Activated naive CD4-positive, alpha-beta T cell treated with anti-CD3 and anti-CD28 coated beads, Interleukin-2, amount 10 ng/mL, durations not matched to agents 7 days and 5 days (primary cell): ENCODE data around the gene SEZ6.
A peak's percentile ranks its signal among the peaks of the same experiment; 100 is the strongest.
"Not testable (repeated sequence)": the region's sequence is repeated elsewhere in the genome, so short reads cannot be mapped to it uniquely, and the experiment has no call there.

Experiments
- CTCF ChIA-PET: fragments of 350-600 bp; sonication (Branson Sonifier 250); formaldehyde crosslinking; loops from one replicate; lab custom pipeline; 2021; ENCODE audit warnings: antibody characterized with exemption; lab: Charles Lee
- DNase-seq: peaks from one replicate; pipeline ENCODE4 v3.0.0-alpha.2; 2020
- H3K27ac Mint-ChIP-seq: one replicate; pipeline ENCODE4 v1.8.0; 2021; ENCODE audit warnings: mild to moderate bottlenecking, moderate library complexity, mixed read lengths
- H3K27me3 Mint-ChIP-seq: one replicate; pipeline ENCODE4 v1.8.0; 2021; ENCODE audit warnings: mild to moderate bottlenecking, mixed read lengths
- H3K36me3 Mint-ChIP-seq: one replicate; pipeline ENCODE4 v1.8.0; 2021; ENCODE audit warnings: mixed read lengths
- H3K4me1 Mint-ChIP-seq: one replicate; pipeline ENCODE4 v1.8.0; 2021; ENCODE audit warnings: mixed read lengths
- H3K4me3 Mint-ChIP-seq: one replicate; pipeline ENCODE4 v1.8.0; 2021; ENCODE audit warnings: mild to moderate bottlenecking, moderate library complexity, mixed read lengths
- H3K9me3 Mint-ChIP-seq: one replicate; pipeline ENCODE4 v1.8.0; 2021; ENCODE audit warnings: mixed read lengths

The SEZ6 gene

GRCh38 chr17:28934508-28934907, 71.3 kb downstream of the SEZ6 start:
- Mint-ChIP-seq H3K36me3 (peaks cover 39% of the 10 kb centered on the region), H3K4me1 (peaks cover 60% of the 10 kb centered on the region)
- DNase-seq, H3K27me3 Mint-ChIP-seq, CTCF ChIA-PET, H3K4me3 Mint-ChIP-seq, H3K27ac Mint-ChIP-seq, H3K9me3 Mint-ChIP-seq: not testable (repeated sequence)

DNA sequence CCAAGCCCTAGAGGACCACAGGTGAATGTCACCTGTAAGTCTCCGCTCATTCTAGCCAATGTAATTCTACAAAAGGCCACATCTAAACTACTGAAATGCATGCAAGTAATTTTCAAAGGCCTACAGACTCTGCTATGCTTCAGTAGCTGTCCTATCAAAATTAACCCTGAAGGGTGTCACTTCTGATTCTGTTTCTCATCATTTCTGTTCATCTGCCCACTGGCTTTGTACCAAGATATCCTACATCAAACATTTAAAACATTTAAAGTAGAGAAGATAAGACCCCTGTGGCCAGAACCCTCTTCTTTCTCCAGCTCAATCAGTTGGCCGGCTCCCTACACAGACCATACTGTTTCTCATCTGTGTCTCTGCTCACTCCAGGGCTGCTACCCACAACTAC, 76.0 kb downstream of the SEZ6 start:
- no peak for DNase-seq
- Mint-ChIP-seq H3K4me3 (no peak overlapping the region), H3K9me3 (peaks cover 4% of the 10 kb centered on the region), H3K27ac (peak overlapping the region; percentile 62), H3K27me3 (no peaks in the 10 kb centered on the region), H3K4me1 (peaks cover 56% of the 10 kb centered on the region), H3K36me3 (peaks cover 57% of the 10 kb centered on the region)
- CTCF ChIA-PET, result interaction anchor here (1.0 kb wide), 2 partner anchors 17 to 23 kb away, joined by 3 to 4 read pairs; no protein-coding TSS in a partner anchor

GRCh38 chr17:28928061-28928460, 77.8 kb downstream of the SEZ6 start:
- Mint-ChIP-seq H3K36me3 (peaks cover 63% of the 10 kb centered on the region), H3K4me3 (no peak overlapping the region), H3K4me1 (peaks cover 50% of the 10 kb centered on the region), H3K27ac (peak overlapping the region; percentile 60), H3K27me3 (no peaks in the 10 kb centered on the region), H3K9me3 (peaks cover 4% of the 10 kb centered on the region)
- CTCF ChIA-PET, result interaction anchor here (0.6 to 1.4 kb wide), 4 partner anchors 17 to 178 kb away, joined by 3 to 5 read pairs (median 3); no protein-coding TSS in a partner anchor
- peak; percentile 32 for DNase-seq

DNA sequence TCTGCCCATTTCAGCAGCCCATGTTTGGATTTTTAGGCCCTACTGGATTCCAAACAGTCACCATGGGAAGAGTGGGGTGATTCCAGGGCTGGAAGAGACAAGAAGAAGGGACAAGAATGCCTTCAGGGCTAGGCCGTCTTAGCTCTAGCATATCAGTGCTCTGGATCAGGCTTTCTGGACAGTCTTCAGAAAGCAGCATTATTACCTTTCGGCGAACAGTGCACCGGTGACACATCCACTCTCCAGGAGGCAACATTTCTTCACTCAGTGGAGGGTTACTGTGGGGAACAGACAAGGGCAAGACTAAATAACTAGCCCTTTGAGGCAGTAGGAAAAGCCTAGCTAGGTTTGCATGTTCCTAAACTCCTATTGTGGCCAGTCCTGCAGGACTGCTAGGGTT, 79.0 kb downstream of the SEZ6 start:
- H3K4me1 Mint-ChIP-seq, result peaks cover 52% of the 10 kb centered on the region
- DNase-seq, result no peak
- peaks cover 4% of the 10 kb centered on the region for H3K9me3 Mint-ChIP-seq
- CTCF ChIA-PET, result interaction anchor here (1.1 to 2.2 kb wide), 4 partner anchors 10 to 199 kb away, joined by 3 to 8 read pairs (median 6); no protein-coding TSS in a partner anchor
- H3K36me3 Mint-ChIP-seq, result peaks cover 71% of the 10 kb centered on the region
- H3K4me3 Mint-ChIP-seq, result no peak overlapping the region
- peak overlapping the region; percentile 96 for H3K27ac Mint-ChIP-seq
- no peaks in the 10 kb centered on the region for H3K27me3 Mint-ChIP-seq

GRCh38 chr17:28926366-28926765, 79.5 kb downstream of the SEZ6 start:
- H3K27me3 Mint-ChIP-seq, result no peaks in the 10 kb centered on the region
- peaks cover 4% of the 10 kb centered on the region for H3K9me3 Mint-ChIP-seq
- peak overlapping the region; percentile 13 for H3K4me3 Mint-ChIP-seq
- H3K27ac Mint-ChIP-seq, result peak overlapping the region; percentile 96
- peaks cover 52% of the 10 kb centered on the region for H3K4me1 Mint-ChIP-seq
- DNase-seq, result no peak
- CTCF ChIA-PET, result interaction anchor here (1.1 to 2.2 kb wide), 5 partner anchors 10 to 177 kb away, joined by 3 to 8 read pairs (median 6); no protein-coding TSS in a partner anchor
- H3K36me3 Mint-ChIP-seq, result peaks cover 75% of the 10 kb centered on the region

DNA sequence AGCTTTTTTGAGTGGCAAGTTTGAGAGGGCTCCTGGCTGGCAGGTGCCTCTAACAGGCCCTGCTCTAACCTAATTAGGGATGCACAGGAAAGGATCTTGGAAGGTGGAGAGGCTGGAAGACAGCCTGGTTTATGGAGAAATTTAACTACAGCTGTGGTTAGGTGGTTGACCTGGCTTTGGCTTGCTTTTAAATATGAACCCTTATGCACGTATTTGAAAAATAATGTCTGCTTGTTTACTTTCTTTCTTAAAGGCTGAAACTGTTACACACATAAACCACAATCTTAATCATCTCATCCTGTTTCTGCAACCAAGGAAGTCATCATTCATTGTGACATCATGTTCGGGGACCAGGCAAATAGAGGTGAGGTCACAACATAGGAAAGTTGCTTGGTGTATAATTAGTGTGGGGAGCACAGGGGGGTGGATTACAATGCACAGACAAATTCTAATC, 79.9 kb downstream of the SEZ6 start:
- CTCF ChIA-PET, result interaction anchor here (1.0 to 2.2 kb wide), 6 partner anchors 9 to 191 kb away, joined by 3 to 8 read pairs (median 6); no protein-coding TSS in a partner anchor
- peak; percentile 62 for DNase-seq
- Mint-ChIP-seq H3K4me3 (peak overlapping the region; percentile 13), H3K27me3 (no peaks in the 10 kb centered on the region), H3K4me1 (peaks cover 52% of the 10 kb centered on the region), H3K27ac (peak overlapping the region; percentile 96), H3K9me3 (peaks cover 4% of the 10 kb centered on the region), H3K36me3 (peaks cover 76% of the 10 kb centered on the region)

GRCh38 chr17:28920201-28920600, 85.6 kb downstream of the SEZ6 start:
- H3K4me1 Mint-ChIP-seq, result peaks cover 13% of the 10 kb centered on the region
- DNase-seq, result no peak
- peak overlapping the region; percentile 26 for H3K27ac Mint-ChIP-seq
- H3K4me3 Mint-ChIP-seq, result no peak overlapping the region
- H3K9me3 Mint-ChIP-seq, result no peaks in the 10 kb centered on the region
- H3K36me3 Mint-ChIP-seq, result peaks cover 84% of the 10 kb centered on the region
- CTCF ChIA-PET, result interaction anchor here (1.1 to 1.3 kb wide), 2 partner anchors 72 to 194 kb away, joined by 3 to 4 read pairs; partner anchors contain the start of gene TLCD1
- no peaks in the 10 kb centered on the region for H3K27me3 Mint-ChIP-seq

DNA sequence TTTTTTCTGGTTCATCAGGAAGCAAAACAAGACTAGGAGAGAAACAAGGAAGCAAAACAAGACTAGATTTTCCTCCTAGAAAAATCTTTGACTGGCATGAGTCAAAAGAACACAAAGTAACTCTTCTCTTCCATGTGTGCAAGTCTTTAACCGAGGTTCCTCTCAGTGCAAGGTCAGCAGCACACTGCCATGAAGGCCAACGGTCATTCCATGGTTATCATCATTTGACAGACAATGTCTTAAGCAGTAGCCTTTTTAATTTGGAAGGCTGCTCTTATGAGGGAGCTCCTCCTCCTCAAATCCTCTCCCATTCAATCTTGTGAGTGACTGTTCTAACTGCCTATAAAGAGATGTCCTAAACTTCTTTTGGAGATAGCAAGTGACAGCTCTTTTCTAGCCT, 87.5 kb downstream of the SEZ6 start:
- Mint-ChIP-seq H3K4me3 (no peak overlapping the region), H3K4me1 (peaks cover 2% of the 10 kb centered on the region), H3K27me3 (no peaks in the 10 kb centered on the region), H3K27ac (peak overlapping the region; percentile 45), H3K36me3 (peaks cover 81% of the 10 kb centered on the region), H3K9me3 (no peaks in the 10 kb centered on the region)
- no peak for DNase-seq
- CTCF ChIA-PET, result interaction anchor here (0.7 to 3.9 kb wide), 6 partner anchors 15 to 191 kb away, joined by 3 to 41 read pairs (median 4); no protein-coding TSS in a partner anchor

DNA sequence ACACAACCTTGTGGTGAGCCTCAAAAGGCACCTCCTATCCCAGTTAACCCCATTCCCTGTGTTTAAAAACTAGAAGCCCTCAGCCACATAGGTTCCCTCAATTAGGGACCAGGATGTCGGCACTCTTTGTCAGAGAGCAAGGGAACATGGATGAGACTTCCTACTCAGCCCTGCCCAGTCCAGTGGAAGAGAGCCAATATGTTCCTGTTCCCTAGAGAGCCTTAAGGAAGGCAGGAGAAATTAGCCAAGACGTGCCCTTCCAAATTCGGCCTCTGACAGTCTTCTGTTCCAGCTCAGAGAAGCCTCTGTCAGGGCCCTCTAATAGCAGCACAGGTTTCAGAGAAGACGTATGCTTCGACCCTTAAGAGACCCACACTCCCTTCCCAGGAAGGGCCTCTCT, 88.4 kb downstream of the SEZ6 start:
- Mint-ChIP-seq H3K4me3 (no peak overlapping the region), H3K36me3 (peaks cover 84% of the 10 kb centered on the region)

DNA sequence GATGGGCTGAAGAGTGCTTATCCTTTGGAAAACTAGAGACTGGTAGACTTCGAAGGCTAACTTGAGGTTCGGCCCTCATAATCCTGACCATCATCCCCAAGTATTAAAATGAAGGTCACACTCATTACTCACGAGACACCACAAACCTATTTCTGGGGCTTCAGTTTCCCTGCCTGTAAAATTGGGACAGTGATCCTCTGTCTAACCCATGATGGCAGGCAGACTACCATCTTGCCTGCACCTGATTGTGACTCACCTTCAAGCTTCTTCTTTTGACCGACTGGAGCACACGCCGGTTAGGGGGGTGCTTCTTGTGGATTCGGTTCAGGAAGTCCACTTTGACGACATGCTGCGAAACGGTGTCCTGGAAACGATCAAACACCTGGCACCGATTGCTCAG, 88.8 kb downstream of the SEZ6 start:
- Mint-ChIP-seq H3K4me3 (no peak overlapping the region), H3K4me1 (no peaks in the 10 kb centered on the region), H3K9me3 (no peaks in the 10 kb centered on the region), H3K36me3 (peaks cover 86% of the 10 kb centered on the region), H3K27me3 (no peaks in the 10 kb centered on the region), H3K27ac (no peak overlapping the region)
- DNase-seq, result no peak
- CTCF ChIA-PET, result interaction anchor here (1.1 to 3.9 kb wide), 8 partner anchors 9 to 190 kb away, joined by 3 to 41 read pairs (median 6); partner anchors contain the start of gene TLCD1

More for the DNA sequence above, 88.4 kb downstream of the SEZ6 start:
- H3K27ac Mint-ChIP-seq, result no peak overlapping the region
- no peak for DNase-seq
- CTCF ChIA-PET, result interaction anchor here (1.0 to 3.9 kb wide), 6 partner anchors 8 to 154 kb away, joined by 3 to 41 read pairs (median 6); no protein-coding TSS in a partner anchor
- no peaks in the 10 kb centered on the region for H3K9me3 Mint-ChIP-seq
- H3K4me1 Mint-ChIP-seq, result peaks cover under 1% of the 10 kb centered on the region
- no peaks in the 10 kb centered on the region for H3K27me3 Mint-ChIP-seq

GRCh38 chr17:28916302-28916934, 89.4 kb downstream of the SEZ6 start:
- Mint-ChIP-seq H3K4me1 (no peaks in the 10 kb centered on the region), H3K36me3 (peaks cover 85% of the 10 kb centered on the region), H3K27me3 (no peaks in the 10 kb centered on the region), H3K27ac (peak overlapping the region; percentile 13), H3K4me3 (no peak overlapping the region), H3K9me3 (no peaks in the 10 kb centered on the region)
- CTCF ChIA-PET, result interaction anchor here (1.1 to 3.9 kb wide), 11 partner anchors 9 to 189 kb away, joined by 3 to 41 read pairs (median 5); partner anchors contain the start of gene TLCD1
- DNase-seq, result peak; percentile 67

- H3K36me3 Mint-ChIP-seq, result peaks cover 78% of the 10 kb centered on the region
- no peaks in the 10 kb centered on the region for H3K4me1 Mint-ChIP-seq
- no peaks in the 10 kb centered on the region for H3K9me3 Mint-ChIP-seq
- no peak for DNase-seq
- no peak overlapping the region for H3K27ac Mint-ChIP-seq
- H3K4me3 Mint-ChIP-seq, result no peak overlapping the region
- H3K27me3 Mint-ChIP-seq, result no peaks in the 10 kb centered on the region
- CTCF ChIA-PET, result interaction anchor here (0.8 to 2.5 kb wide), 6 partner anchors 10 to 186 kb away, joined by 3 to 9 read pairs (median 5); partner anchors contain the start of gene DHRS13
Measured at GRCh38 chr17:28912938-28913333, 92.9 kb downstream of the SEZ6 start.

DNA sequence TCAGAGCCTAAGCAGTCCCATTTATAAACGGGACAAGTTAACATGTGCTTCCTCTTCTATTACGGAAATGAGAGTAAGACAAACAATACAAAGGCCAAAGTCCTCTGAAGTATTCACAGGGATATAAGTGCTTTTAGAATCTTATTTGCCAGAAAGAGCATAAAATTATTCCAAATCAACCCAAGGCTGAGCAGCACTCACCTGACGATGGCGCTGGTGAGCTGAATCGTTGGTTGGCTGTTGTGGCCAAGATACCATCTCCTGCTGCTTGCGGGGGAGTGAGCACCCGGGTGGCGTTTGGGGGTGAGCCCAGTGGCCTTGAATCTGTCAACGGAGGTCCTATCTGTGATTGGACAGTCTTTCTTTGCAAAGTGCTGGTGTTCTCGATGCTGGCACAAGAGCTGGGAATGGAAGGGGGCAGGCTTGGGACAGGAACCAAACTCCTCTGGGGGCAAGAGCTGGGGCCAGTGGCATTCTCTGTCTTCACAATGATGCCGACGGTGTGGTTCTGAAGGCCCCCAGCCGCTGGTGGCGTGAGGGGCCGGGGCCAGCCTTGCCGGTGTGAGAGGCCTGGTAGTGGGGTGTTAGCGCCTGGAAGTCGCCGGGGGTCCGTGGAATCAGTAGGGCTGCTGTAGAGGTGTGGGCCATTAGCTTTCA, 93.4 kb downstream of the SEZ6 start:
- Mint-ChIP-seq H3K36me3 (peaks cover 78% of the 10 kb centered on the region), H3K9me3 (no peaks in the 10 kb centered on the region), H3K27me3 (no peaks in the 10 kb centered on the region), H3K27ac (no peak overlapping the region), H3K4me1 (no peaks in the 10 kb centered on the region), H3K4me3 (no peak overlapping the region)
- DNase-seq, result peak; percentile 35
- CTCF ChIA-PET, result interaction anchor here (0.8 to 2.5 kb wide), 6 partner anchors 9 to 186 kb away, joined by 3 to 9 read pairs (median 5); partner anchors contain the start of gene DHRS13
